Forelimb muscle (tissue), 1 donor: Measurements from ENCODE around the gene ZNF383. TPM values are rescaled to one million over a fixed set of nuclear protein-coding genes. Genes with fewer than 3 reads are reported as not detected.
"Not testable (repeated sequence)": the region's sequence is repeated elsewhere in the genome, so short reads cannot be mapped to it uniquely, and the experiment has no call there.

Experiments
- DNase-seq: peaks from one replicate; pipeline ENCODE4 v3.0.0-alpha.2; 2013; ENCODE audit warnings: low read depth
- polyA plus RNA-seq: library from polyadenylated mRNA; unstranded; fragments of 120-200 nt; gene quantifications from one replicate; pipeline ENCODE4 v1.2.1, GENCODE V29; 2013; ENCODE audit not compliant: insufficient read length

ZNF383 gene
- 12.0 TPM for polyA plus RNA-seq

- DNase-seq = peak; percentile 88
These were observed at the start of gene ZNF383 for GRCh38 chr19:37217775-37218591. TSS of gene ZNF383 (plus strand) at chr19:37218214. CDS start at chr19:37230454, 12,240 bp downstream.

- DNase-seq = peak; percentile 97
These were observed 45.3 kb upstream of the ZNF383 start, which contains the start of gene ZNF585A for GRCh38 chr19:37172368-37173366. TSS of gene ZNF585A (minus strand) at chr19:37172695. CDS start at chr19:37169910, 2,785 bp downstream.

GRCh38 chr19:37186071-37186470 lies 31.9 kb upstream of the ZNF383 start:
- DNase-seq = not testable (repeated sequence)

- DNase-seq = not testable (repeated sequence)
These were observed 22.8 kb upstream of the ZNF383 start for GRCh38 chr19:37195248-37195647.

GRCh38 chr19:37197115-37197514 lies 20.9 kb upstream of the ZNF383 start:
- not testable (repeated sequence) for DNase-seq

- DNase-seq = no peak
These were observed 20.2 kb upstream of the ZNF383 start for GRCh38 chr19:37197768-37198167.

GRCh38 chr19:37217480-37217774 lies 587 bp upstream of the ZNF383 start:
- DNase-seq = no peak

GRCh38 chr19:37218592-37218935 lies 550 bp downstream of the ZNF383 start:
- peak; percentile 1 for DNase-seq

- no peak for DNase-seq
These were observed 2.4 kb downstream of the ZNF383 start for GRCh38 chr19:37220383-37220782.

GRCh38 chr19:37221136-37221535 lies 3.1 kb downstream of the ZNF383 start:
- DNase-seq = no peak

- DNase-seq = no peak
These were observed 8.2 kb downstream of the ZNF383 start for GRCh38 chr19:37226248-37226647.

- no peak for DNase-seq
These were observed 10.0 kb downstream of the ZNF383 start for GRCh38 chr19:37227996-37228395.

GRCh38 chr19:37243206-37243632 lies 25.2 kb downstream of the ZNF383 start:
- DNase-seq = no peak

GRCh38 chr19:37251308-37252229 lies 33.6 kb downstream of the ZNF383 start:
- DNase-seq = peak; percentile 97

GRCh38 chr19:37263028-37263427 lies 45.0 kb downstream of the ZNF383 start:
- DNase-seq = not testable (repeated sequence)

- DNase-seq = not testable (repeated sequence)
These were observed 49.0 kb downstream of the ZNF383 start for GRCh38 chr19:37267005-37267404.

- DNase-seq = not testable (repeated sequence)
These were observed 49.7 kb downstream of the ZNF383 start for GRCh38 chr19:37267755-37268154.

GRCh38 chr19:37280656-37281055 lies 62.6 kb downstream of the ZNF383 start:
- DNase-seq = not testable (repeated sequence)

GRCh38 chr19:37284020-37284419 lies 66.0 kb downstream of the ZNF383 start:
- not testable (repeated sequence) for DNase-seq

GRCh38 chr19:37289229-37289628 lies 71.2 kb downstream of the ZNF383 start:
- DNase-seq = not testable (repeated sequence)
